NCI-H460 (cell line): ENCODE measurements around the gene RNF208. TPM values are rescaled to one million over a fixed set of nuclear protein-coding genes. Genes with fewer than 3 reads are reported as not detected.

Source experiments
- DNase-seq: peaks from one replicate; pipeline ENCODE4 v3.0.0-alpha.2; 2016; ENCODE audit warnings: low read depth; ENCODE audit errors: extremely low read depth
- total RNA-seq: library from RNA; depleted of rRNA; stranded (reverse); fragments of >200 nt; shearing (Covaris generic); gene quantifications from 2 replicates; pipeline ENCODE4 v1.2.3, GENCODE V29; 2014

The RNF208 gene
- total RNA-seq, 1 experiment from 2014 or later: 0.37 TPM

GRCh38 chr9:137228506-137228967 lies 6.5 kb upstream of the RNF208 start:
- no peak for DNase-seq

GRCh38 chr9:137227853-137228505 lies 5.9 kb upstream of the RNF208 start:
- DNase-seq: no peak

GRCh38 chr9:137227054-137227852 lies 5.2 kb upstream of the RNF208 start, which contains the start of gene RNF224:
TSS of gene RNF224 (plus strand) at chr9:137227502. CDS start at chr9:137228336, 834 bp downstream.
- DNase-seq: peak; percentile 77

GRCh38 chr9:137226338-137227053 lies 4.5 kb upstream of the RNF208 start:
- DNase-seq: no peak

- DNase-seq: no peak
Observed at GRCh38 chr9:137225699-137226331, 3.8 kb upstream of the RNF208 start.

- no peak for DNase-seq
Observed at GRCh38 chr9:137224830-137225694, 3.0 kb upstream of the RNF208 start, which contains the start of gene CYSRT1. TSS of gene CYSRT1 (plus strand) at chr9:137225174. CDS start at chr9:137225622, 448 bp downstream.

GRCh38 chr9:137223078-137223970 lies 1.3 kb upstream of the RNF208 start:
- peak; percentile 99 for DNase-seq

GRCh38 chr9:137221506-137222111 lies 431 bp downstream of the RNF208 start:
- DNase-seq: no peak

GRCh38 chr9:137221095-137221505 lies 940 bp downstream of the RNF208 start:
- no peak for DNase-seq

GRCh38 chr9:137220317-137221094 lies 1.5 kb downstream of the RNF208 start:
- no peak for DNase-seq

- DNase-seq: no peak
Observed at GRCh38 chr9:137219757-137220316, 2.2 kb downstream of the RNF208 start.

GRCh38 chr9:137218754-137219271 lies 3.2 kb downstream of the RNF208 start:
- DNase-seq: peak; percentile 62

- no peak for DNase-seq
Observed at GRCh38 chr9:137218212-137218753, 3.8 kb downstream of the RNF208 start.

- DNase-seq: peak; percentile 61
Observed at GRCh38 chr9:137217276-137218211, 4.5 kb downstream of the RNF208 start.

- DNase-seq: no peak
Observed at GRCh38 chr9:137216188-137216965, 5.7 kb downstream of the RNF208 start.
